ENCODE data around the gene MCU. TPM values are rescaled to one million over a fixed set of nuclear protein-coding genes. Genes with fewer than 3 reads are reported as not detected.

Gene MCU
- total and polyA plus RNA-seq, 2 of the 8 experiments (the other 6 are each of a cell fraction or from before 2014, with no cell fraction given) = 51.6 to 62.2 TPM

GRCh38 chr10:72728462-72728861 lies 36.5 kb downstream of the MCU start (continued):
- TF ChIP-seq TAF7 (optimal IDR thresholded peaks at IDR 0.05; ENCODE audit: borderline replicate concordance, low read depth, low read length) = no peak
